Motor neuron (in vitro differentiated cells): ENCODE measurements around the gene ZBTB7C. TPM values are rescaled to one million over a fixed set of nuclear protein-coding genes. Genes with fewer than 3 reads are reported as not detected.

Experiments used
- ATAC-seq, 8 experiments: fragments of 200-7000 bp; cut with Tn5 transposase; replicated peaks in 6 of 8; 2 replicates each; pipeline ENCODE4 v1.8.0; 2021; ENCODE audit warnings: mild to moderate bottlenecking in 8 of 8, moderate library complexity in 8 of 8
- H3K27ac ChIP-seq, 2 donors: fragments of 250-450 bp; sonication (Bioruptor Pico); 2 replicates each; pipeline ENCODE4 v1.9.0; 2021; ENCODE audit warnings: antibody characterized with exemption in 2 of 2, mild to moderate bottlenecking in 2 of 2, moderate library complexity in 1 of 2
- H3K4me1 ChIP-seq, 2 donors: fragments of 250-450 bp; sonication (Bioruptor Pico); replicated peaks in 1 of 2; 2 replicates each; pipeline ENCODE4 v1.6.1; 2021; ENCODE audit warnings: antibody characterized with exemption in 2 of 2, mild to moderate bottlenecking in 2 of 2, moderate library complexity in 1 of 2
- H3K4me3 ChIP-seq, 5 donors: fragments of 250-450 bp; sonication (Bioruptor Pico); 2 replicates each; pipeline ENCODE4 v1.9.0; 2021; ENCODE audit warnings: antibody characterized with exemption in 5 of 5, mild to moderate bottlenecking in 5 of 5, moderate library complexity in 4 of 5
- WGBS, 10 experiments: fragments of 450-650 bp; shearing (Covaris generic); methylation state at CpG; one replicate each; pipeline ENCODE4 v1.0.0; 2022; 5-methylcytosine and 5-hydroxymethylcytosine counted together
- in situ Hi-C, 9 experiments: fragments of 400-800 bp; cut with MboI; loops; one replicate each; pipeline ENCODE4 v1.15.0; 2021; ENCODE audit warnings: low sequenced_read_pairs in 9 of 9, low pct_unique_long_range_greater_than_20kb in 2 of 9; ENCODE audit not compliant: unreplicated experiment in 9 of 9
- total RNA-seq, 8 experiments: library from RNA; unstranded; fragments of 300-600 nt; gene quantifications; 2 replicates each; pipeline versions ENCODE4 v1.2.3 to v1.2.4, GENCODE V29; 2022

Gene ZBTB7C
- total RNA-seq, 8 experiments from 2014 or later: 0.36 to 11.2 (median 3.8) TPM

- H3K4me1 ChIP-seq: peaks cover 0 to 28% of the 10 kb centered on the region in 2 donors
- ATAC-seq: no peak
- no peak overlapping the region for H3K4me3 ChIP-seq
- H3K27ac ChIP-seq: no peak overlapping the region
- WGBS, 10 experiments: 0 to 100% (median 80%) methylated on average over 1 to 2 of the region's 3 CpGs; no CpG with 5 or more reads in 4 of the 10 experiments
- in situ Hi-C loops: no loop called here
These were observed 101.1 kb downstream of the ZBTB7C start for GRCh38 chr18:48308027-48308635.

- 40 to 100% (median 60%) methylated on average over 1 to 4 of the region's 5 CpGs; no CpG with 5 or more reads in 1 of the 10 experiments for WGBS, 10 experiments
- Histone ChIP-seq H3K4me1 (peaks cover 0 to 28% of the 10 kb centered on the region in 2 donors), H3K4me3 (no peak overlapping the region), H3K27ac (no peak overlapping the region)
- in situ Hi-C loops: no loop called here
- no peak for ATAC-seq
These were observed 102.3 kb downstream of the ZBTB7C start for GRCh38 chr18:48306838-48307237.

- H3K4me3 ChIP-seq: no peak overlapping the region
- in situ Hi-C loops: no loop called here
- 38 to 100% (median 75%) methylated on average over 1 to 15 of the region's 16 CpGs; no CpG with 5 or more reads in 2 of the 10 experiments for WGBS, 10 experiments
- H3K27ac ChIP-seq: peak overlapping the region in 1 of 2 donors; percentile 19
- peak in 1 of 8 experiments; percentile 8 for ATAC-seq
- H3K4me1 ChIP-seq: peaks cover 12 to 27% of the 10 kb centered on the region in 2 donors
These were observed 104.1 kb downstream of the ZBTB7C start for GRCh38 chr18:48304906-48305693.

- peaks cover 14 to 22% of the 10 kb centered on the region in 2 donors for H3K4me1 ChIP-seq
- WGBS, 10 experiments: 20 to 94% (median 91%) methylated on average over 1 to 3 of the region's 3 CpGs; no CpG with 5 or more reads in 3 of the 10 experiments
- in situ Hi-C loops: no loop called here
- no peak overlapping the region for H3K27ac ChIP-seq
- no peak overlapping the region for H3K4me3 ChIP-seq
- no peak for ATAC-seq
These were observed 105.3 kb downstream of the ZBTB7C start for GRCh38 chr18:48303883-48304282.

- Histone ChIP-seq H3K4me1 (peaks cover 16 to 22% of the 10 kb centered on the region in 2 donors), H3K4me3 (no peak overlapping the region), H3K27ac (no peak overlapping the region)
- 64 to 92% (median 82%) methylated on average over 2 to 3 of the region's 3 CpGs; no CpG with 5 or more reads in 4 of the 10 experiments for WGBS, 10 experiments
- in situ Hi-C loops: no loop called here
- no peak for ATAC-seq
These were observed 106.4 kb downstream of the ZBTB7C start for GRCh38 chr18:48302736-48303135.

GRCh38 chr18:48300463-48300961 lies 108.7 kb downstream of the ZBTB7C start:
- Histone ChIP-seq H3K27ac (no peak overlapping the region), H3K4me3 (no peak overlapping the region), H3K4me1 (peaks cover 24 to 30% of the 10 kb centered on the region in 2 donors)
- in situ Hi-C loops: no loop called here
- peak; percentile 62 to 86 (median 80) for ATAC-seq
- WGBS, 10 experiments: 0 to 100% (median 25%) methylated on average over 1 to 4 of the region's 6 CpGs; no CpG with 5 or more reads in 1 of the 10 experiments

GRCh38 chr18:48297139-48297538 lies 112.0 kb downstream of the ZBTB7C start:
- Histone ChIP-seq H3K27ac (no peak overlapping the region), H3K4me1 (peaks cover 36% of the 10 kb centered on the region in 2 donors), H3K4me3 (no peak overlapping the region)
- ATAC-seq: no peak
- 22 to 100% (median 80%) methylated on average over 1 to 3 of the region's 4 CpGs; no CpG with 5 or more reads in 4 of the 10 experiments for WGBS, 10 experiments
- in situ Hi-C loops: no loop called here

GRCh38 chr18:48296581-48296980 lies 112.6 kb downstream of the ZBTB7C start:
- 84 to 100% (median 96%) methylated on average over 4 to 11 of the region's 13 CpGs; no CpG with 5 or more reads in 4 of the 10 experiments for WGBS, 10 experiments
- Histone ChIP-seq H3K4me1 (peaks cover 36% of the 10 kb centered on the region in 2 donors), H3K27ac (no peak overlapping the region), H3K4me3 (no peak overlapping the region)
- in situ Hi-C loops: no loop called here
- no peak for ATAC-seq

- H3K4me1 ChIP-seq: peaks cover 30 to 34% of the 10 kb centered on the region in 2 donors
- ATAC-seq: peak in 6 of 8 experiments; percentile 21 to 70 (median 45)
- no peak overlapping the region for H3K27ac ChIP-seq
- WGBS, 10 experiments: 72 to 77% methylated on average over 3 to 4 of the region's 10 CpGs; no CpG with 5 or more reads in 8 of the 10 experiments
- in situ Hi-C loops: no loop called here
- no peak overlapping the region for H3K4me3 ChIP-seq
These were observed 113.4 kb downstream of the ZBTB7C start for GRCh38 chr18:48295586-48296311.

- 40 to 100% (median 85%) methylated on average over 2 to 9 of the region's 12 CpGs; no CpG with 5 or more reads in 4 of the 10 experiments for WGBS, 10 experiments
- ATAC-seq: no peak
- peaks cover 23 to 28% of the 10 kb centered on the region in 2 donors for H3K4me1 ChIP-seq
- no peak overlapping the region for H3K4me3 ChIP-seq
- in situ Hi-C loops: no loop called here
- no peak overlapping the region for H3K27ac ChIP-seq
These were observed 114.1 kb downstream of the ZBTB7C start for GRCh38 chr18:48294899-48295585.

- Histone ChIP-seq H3K27ac (peak overlapping the region; percentile 18 to 28), H3K4me3 (no peak overlapping the region), H3K4me1 (peaks cover 22 to 28% of the 10 kb centered on the region in 2 donors)
- WGBS, 10 experiments: 20 to 80% (median 60%) methylated on average over 1 to 5 of the region's 16 CpGs; no CpG with 5 or more reads in 5 of the 10 experiments
- peak; percentile 35 to 91 (median 81) for ATAC-seq
- in situ Hi-C loops: no loop called here
These were observed 115.0 kb downstream of the ZBTB7C start for GRCh38 chr18:48293954-48294898.
